D721Med (cell line): ENCODE data around the gene BNC2.

ENCODE experiments used
- DNase-seq: peaks from one replicate; pipeline ENCODE4 v3.0.0; 2011; ENCODE audit warnings: low spot score; ENCODE audit not compliant: insufficient read length
- FAIRE-seq: peaks from 2 replicates; lab custom pipeline; 2011; peaks lifted over from hg19 to GRCh38; lab: Jason Lieb, UNC
- CTCF ChIP-seq: IDR thresholded peaks from 2 replicates; pipeline ENCODE4 v1.5.1; 2012; ENCODE audit warnings: mild to moderate bottlenecking, control low read depth; ENCODE audit not compliant: insufficient read depth; ENCODE audit errors: missing control alignments

The BNC2 gene

DNA sequence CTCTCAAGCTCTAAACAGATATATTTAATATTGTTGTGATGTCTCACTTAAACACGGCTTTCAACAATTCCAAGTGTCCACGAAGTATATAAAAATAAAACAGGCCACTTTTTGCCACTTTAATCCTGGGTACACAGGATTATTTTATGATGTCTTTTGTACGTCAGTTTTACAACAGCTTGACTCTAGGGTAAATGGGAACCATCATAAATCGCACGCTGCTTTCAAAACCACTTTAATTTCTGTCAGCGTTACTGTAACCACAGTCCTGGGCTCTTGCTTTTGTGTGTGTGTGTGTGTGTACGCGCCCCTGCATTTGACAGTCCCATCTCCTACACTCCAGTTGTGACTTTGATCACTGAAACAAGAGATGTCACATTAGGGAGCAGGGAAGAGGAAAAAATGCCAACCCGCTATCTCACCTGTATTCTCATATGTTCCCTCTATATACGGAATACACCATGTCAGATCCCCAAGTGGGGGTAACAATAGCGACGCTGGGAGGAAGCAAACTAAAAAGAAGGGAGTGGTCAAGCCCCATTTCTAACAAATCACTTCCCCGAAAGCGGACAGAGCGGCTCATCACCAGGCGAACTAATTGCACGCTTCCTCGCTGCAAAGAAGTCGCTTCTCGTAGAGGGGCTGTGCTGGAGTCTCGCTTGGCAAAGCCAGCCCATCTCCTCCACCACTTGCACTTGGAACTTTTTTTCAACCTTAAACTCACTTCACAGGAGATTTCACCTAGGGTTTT lies 1.2 kb downstream of the BNC2 start:
- no peak for TF ChIP-seq CTCF
- FAIRE-seq (no peak), DNase-seq (no peak)

GRCh38 chr9:16868701-16869100 lies 1.8 kb downstream of the BNC2 start:
- DNase-seq: no peak
- TF ChIP-seq CTCF: no peak
- no peak for FAIRE-seq

DNA sequence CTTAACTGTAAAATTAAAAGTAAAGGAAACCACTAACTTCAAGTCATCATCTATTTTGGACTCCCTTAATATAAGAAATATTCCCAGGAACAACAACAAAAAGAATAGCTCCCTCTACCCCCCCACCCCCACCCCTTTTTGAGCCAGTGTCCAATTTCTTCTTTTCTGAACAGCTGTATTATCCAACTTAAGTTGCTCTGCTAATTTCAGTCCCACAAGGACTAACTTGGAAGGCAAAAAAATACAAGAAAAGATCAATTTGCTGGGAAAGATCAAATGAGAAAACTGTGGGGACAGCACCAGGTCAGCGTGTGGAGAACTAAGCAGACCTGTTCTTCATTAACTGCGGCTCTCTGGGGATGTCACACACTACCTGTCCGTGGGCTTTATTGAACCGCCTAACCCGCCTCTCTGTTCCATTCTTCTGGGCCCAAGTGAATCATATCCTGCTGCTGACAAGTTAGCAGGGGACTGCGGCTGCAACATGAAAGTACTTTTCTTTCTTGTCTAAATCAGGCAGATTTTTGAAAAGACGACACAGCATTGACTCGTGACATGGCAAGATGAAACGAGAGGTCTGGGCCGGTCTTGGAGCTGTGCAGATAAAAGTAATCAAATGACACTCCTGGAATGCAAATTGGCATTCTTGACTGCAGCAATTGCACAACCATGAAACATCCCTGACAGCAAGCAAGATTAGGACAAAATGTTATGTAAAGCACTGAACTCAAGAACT lies 2.7 kb downstream of the BNC2 start:
- FAIRE-seq (no peak), DNase-seq (no peak)
- no peak for TF ChIP-seq CTCF

DNA sequence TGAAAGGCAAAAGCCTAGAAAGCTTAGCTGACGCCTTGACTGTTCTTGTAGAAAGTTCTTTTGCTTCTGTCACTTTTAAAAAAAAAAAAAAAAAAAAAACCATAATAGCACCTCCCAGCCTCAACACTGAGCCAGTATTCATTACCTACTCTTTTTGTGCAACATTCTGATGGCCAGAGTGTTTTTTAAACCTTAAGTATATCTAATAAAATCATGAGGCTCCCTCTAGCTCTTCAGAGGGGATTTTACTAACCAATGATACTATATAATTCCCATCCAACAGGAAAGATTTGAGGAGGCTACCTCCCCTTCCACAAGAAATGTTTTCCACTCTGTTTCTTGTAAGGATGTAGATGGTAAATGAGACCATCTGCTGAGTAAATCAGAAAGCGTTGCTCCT lies 3.9 kb downstream of the BNC2 start:
- TF ChIP-seq CTCF: no peak
- DNase-seq (no peak), FAIRE-seq (no peak)

GRCh38 chr9:16864649-16865434 lies 5.6 kb downstream of the BNC2 start:
- no peak for TF ChIP-seq CTCF
- DNase-seq (no peak), FAIRE-seq (no peak)

GRCh38 chr9:16848179-16848578 lies 22.3 kb downstream of the BNC2 start:
- no peak for FAIRE-seq
- no peak for TF ChIP-seq CTCF
- no peak for DNase-seq

- FAIRE-seq (no peak), DNase-seq (no peak)
- no peak for TF ChIP-seq CTCF
Observed at GRCh38 chr9:16846986-16847385, 23.5 kb downstream of the BNC2 start.
